Neural progenitor cell (in vitro differentiated cells): ENCODE measurements around the gene ST7L. TPM values are rescaled to one million over a fixed set of nuclear protein-coding genes. Genes with fewer than 3 reads are reported as not detected.

Experiments used
- DNase-seq: peaks from one replicate; pipeline ENCODE4 v3.0.0-alpha.2; 2016; ENCODE audit warnings: low spot score
- H2AFZ ChIP-seq: fragments of 200-600 bp; sonication (generic); replicated peaks from 2 replicates; pipeline ENCODE4 v1.6.1; 2016; ENCODE audit warnings: antibody characterized with exemption
- H3F3A ChIP-seq: fragments of 200-600 bp; sonication (generic); 2 replicates; pipeline ENCODE4 v1.6.1; 2016; ENCODE audit warnings: antibody characterized with exemption, low read depth
- H3K27ac ChIP-seq: fragments of 200-600 bp; sonication (generic); 2 replicates; pipeline ENCODE4 v1.5.1; 2016; ENCODE audit warnings: mild to moderate bottlenecking
- H3K27me3 ChIP-seq: fragments of 200-600 bp; sonication (generic); 2 replicates; pipeline ENCODE4 v1.6.1; 2016; ENCODE audit warnings: mild to moderate bottlenecking, moderate library complexity
- H3K36me3 ChIP-seq: fragments of 200-600 bp; sonication (generic); 2 replicates; pipeline ENCODE4 v1.5.1; 2016
- H3K4me1 ChIP-seq: fragments of 200-600 bp; sonication (generic); 2 replicates; pipeline ENCODE4 v1.6.1; 2016; ENCODE audit warnings: mixed run types
- H3K4me2 ChIP-seq: fragments of 200-600 bp; sonication (generic); 2 replicates; pipeline ENCODE4 v1.6.1; 2016
- H3K4me3 ChIP-seq: fragments of 200-600 bp; sonication (generic); 2 replicates; pipeline ENCODE4 v1.5.1; 2016
- H3K79me2 ChIP-seq: fragments of 200-600 bp; sonication (generic); 2 replicates; pipeline ENCODE4 v1.6.1; 2016; ENCODE audit warnings: low read depth
- H3K9ac ChIP-seq: fragments of 200-600 bp; sonication (generic); 2 replicates; pipeline ENCODE4 v1.6.1; 2016
- H3K9me3 ChIP-seq: fragments of 200-600 bp; sonication (generic); 2 replicates; pipeline ENCODE4 v1.5.1; 2016; ENCODE audit warnings: low read depth
- H4K20me1 ChIP-seq: fragments of 200-600 bp; sonication (generic); 2 replicates; pipeline ENCODE4 v1.6.1; 2016; ENCODE audit warnings: low read depth
- H3K27ac Mint-ChIP-seq: 3 replicates; pipeline ENCODE4 v1.8.0; 2021; ENCODE audit warnings: mixed read lengths
- H3K27me3 Mint-ChIP-seq: 2 replicates; pipeline ENCODE4 v1.8.0; 2022; ENCODE audit warnings: low read depth, mild to moderate bottlenecking, inconsistent platforms, moderate library complexity, mixed read lengths; ENCODE audit not compliant: insufficient read depth
- H3K36me3 Mint-ChIP-seq: 3 replicates; pipeline ENCODE4 v1.8.0; 2021; ENCODE audit warnings: mixed read lengths
- H3K4me1 Mint-ChIP-seq: 3 replicates; pipeline ENCODE4 v1.8.0; 2021; ENCODE audit warnings: mixed read lengths
- H3K4me3 Mint-ChIP-seq: 3 replicates; pipeline ENCODE4 v1.8.0; 2021; ENCODE audit warnings: mild to moderate bottlenecking, moderate library complexity, mixed read lengths
- H3K9me3 Mint-ChIP-seq: 3 replicates; pipeline ENCODE4 v1.8.0; 2020; ENCODE audit warnings: mixed read lengths
- CTCF ChIP-seq: fragments of 200-600 bp; sonication (generic); IDR thresholded peaks from 2 replicates; pipeline ENCODE4 v1.5.1; 2017; ENCODE audit warnings: antibody characterized with exemption, mild to moderate bottlenecking
- EZH2 ChIP-seq: fragments of 200-600 bp; sonication (generic); IDR thresholded peaks from 2 replicates; pipeline ENCODE4 v1.6.1; 2017; ENCODE audit warnings: antibody characterized with exemption, mild to moderate bottlenecking, moderate library complexity
- EZH2phosphoT487 ChIP-seq: fragments of 200-600 bp; sonication (generic); IDR thresholded peaks from 2 replicates; pipeline ENCODE4 v1.6.1; 2017; ENCODE audit warnings: antibody characterized with exemption
- total RNA-seq: library from RNA; depleted of rRNA; stranded (reverse); fragments of >200 nt; gene quantifications from 2 replicates; pipeline ENCODE4 v1.2.3, GENCODE V29; 2015; ENCODE audit warnings: low replicate concordance

ST7L gene
- total RNA-seq, 1 donor from 2014 or later, result 26.1 TPM

- no peaks in the 10 kb centered on the region for H3K9me3 ChIP-seq
- H3K79me2 ChIP-seq, result no peaks in the 10 kb centered on the region
- Mint-ChIP-seq H3K27ac (peak overlapping the region; percentile 58), H3K4me3 (peak overlapping the region; percentile 88), H3K9me3 (no peaks in the 10 kb centered on the region), H3K27me3 (peaks cover 20% of the 10 kb centered on the region), H3K36me3 (peaks cover 6% of the 10 kb centered on the region), H3K4me1 (peaks cover 67% of the 10 kb centered on the region)
- no peaks in the 10 kb centered on the region for H3K36me3 ChIP-seq
- no peak for DNase-seq
- H3K4me2 ChIP-seq, result peak overlapping the region; percentile 93
- H3K4me3 ChIP-seq, result peak overlapping the region; percentile 60
- no peaks in the 10 kb centered on the region for H4K20me1 ChIP-seq
- H3K9ac ChIP-seq, result no peak overlapping the region
- H3F3A ChIP-seq, result peaks cover 35% of the 10 kb centered on the region
- peaks cover 100% of the 10 kb centered on the region for H3K27me3 ChIP-seq
- no peak overlapping the region for H3K27ac ChIP-seq
- H2AFZ ChIP-seq, result no peak overlapping the region
- H3K4me1 ChIP-seq, result peaks cover 36% of the 10 kb centered on the region
- TF ChIP-seq EZH2, result no peak
- TF ChIP-seq EZH2phosphoT487, result no peak
- TF ChIP-seq CTCF, result no peak
These were observed 111.6 kb downstream of the ST7L start for GRCh38 chr1:112507336-112507735.

DNA sequence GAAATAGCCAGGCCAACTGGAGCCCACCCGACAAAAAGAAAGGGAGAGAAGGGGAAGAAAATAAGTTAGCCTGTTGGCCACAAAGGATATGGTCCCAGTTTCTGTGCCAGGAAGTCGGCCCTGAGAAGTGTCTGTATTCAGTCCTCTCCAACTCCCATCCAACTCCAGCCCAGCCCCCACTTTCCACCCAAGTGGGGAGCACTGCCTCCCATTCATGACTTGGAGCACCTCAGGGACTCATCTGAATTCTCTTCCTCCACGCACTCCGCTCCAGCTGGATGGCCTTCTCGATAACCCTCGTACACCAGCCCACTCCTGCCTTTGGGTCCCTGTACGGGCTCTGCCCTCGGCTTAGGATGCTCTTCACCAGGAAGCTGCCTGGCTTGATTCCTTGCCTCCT, 112.2 kb downstream of the ST7L start:
- no peak for TF ChIP-seq EZH2
- TF ChIP-seq CTCF, result no peak
- no peak for TF ChIP-seq EZH2phosphoT487
- Histone ChIP-seq H3K4me2 (no peak overlapping the region), H3K9ac (no peak overlapping the region), H3K4me3 (no peak overlapping the region), H3K9me3 (no peaks in the 10 kb centered on the region), H4K20me1 (no peaks in the 10 kb centered on the region), H3K4me1 (peaks cover 38% of the 10 kb centered on the region), H3K79me2 (no peaks in the 10 kb centered on the region), H3K27ac (no peak overlapping the region), H2AFZ (no peak overlapping the region), H3F3A (peaks cover 41% of the 10 kb centered on the region), H3K36me3 (no peaks in the 10 kb centered on the region), H3K27me3 (peaks cover 100% of the 10 kb centered on the region)
- Mint-ChIP-seq H3K27ac (peak overlapping the region; percentile 47), H3K36me3 (no peaks in the 10 kb centered on the region), H3K27me3 (peaks cover 20% of the 10 kb centered on the region), H3K4me1 (peaks cover 63% of the 10 kb centered on the region), H3K4me3 (peak overlapping the region; percentile 88), H3K9me3 (no peaks in the 10 kb centered on the region)
- DNase-seq, result no peak

GRCh38 chr1:112506306-112506705, 112.6 kb downstream of the ST7L start:
- H3K27ac Mint-ChIP-seq, result no peak overlapping the region
- peaks cover 20% of the 10 kb centered on the region for H3K27me3 Mint-ChIP-seq
- H2AFZ ChIP-seq, result no peak overlapping the region
- H3K9me3 ChIP-seq, result no peaks in the 10 kb centered on the region
- no peaks in the 10 kb centered on the region for H3K36me3 Mint-ChIP-seq
- peaks cover 62% of the 10 kb centered on the region for H3K4me1 Mint-ChIP-seq
- H3K4me3 Mint-ChIP-seq, result peak overlapping the region; percentile 31
- no peak overlapping the region for H3K27ac ChIP-seq
- peaks cover 100% of the 10 kb centered on the region for H3K27me3 ChIP-seq
- H3F3A ChIP-seq, result peaks cover 45% of the 10 kb centered on the region
- no peaks in the 10 kb centered on the region for H3K79me2 ChIP-seq
- H3K9me3 Mint-ChIP-seq, result no peaks in the 10 kb centered on the region
- no peak overlapping the region for H3K4me2 ChIP-seq
- no peak overlapping the region for H3K9ac ChIP-seq
- DNase-seq, result no peak
- H3K4me3 ChIP-seq, result no peak overlapping the region
- no peaks in the 10 kb centered on the region for H3K36me3 ChIP-seq
- no peak for TF ChIP-seq CTCF
- no peak for TF ChIP-seq EZH2phosphoT487
- TF ChIP-seq EZH2, result no peak
- H4K20me1 ChIP-seq, result no peaks in the 10 kb centered on the region
- H3K4me1 ChIP-seq, result peaks cover 38% of the 10 kb centered on the region

DNA sequence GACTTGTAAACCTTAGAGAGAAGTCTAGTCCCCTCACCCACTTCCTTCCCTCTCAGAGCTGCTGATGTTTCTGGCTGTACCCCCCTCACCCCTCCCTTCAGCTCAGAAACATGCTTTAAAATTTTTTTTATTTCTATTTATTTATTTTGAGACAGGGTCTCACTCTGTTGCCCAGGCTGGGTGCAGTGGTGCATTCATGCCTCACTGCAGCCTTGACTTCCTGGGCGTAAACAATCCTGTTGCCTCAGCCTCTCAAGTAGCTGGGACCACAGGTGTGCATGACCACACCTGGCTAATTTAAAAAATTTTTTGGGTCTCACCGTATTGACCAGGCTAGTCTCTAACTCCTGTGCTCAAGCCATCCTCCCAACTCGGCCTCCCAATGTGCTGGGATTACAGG, 113.1 kb downstream of the ST7L start:
- Histone ChIP-seq H3K9me3 (no peaks in the 10 kb centered on the region), H2AFZ (no peak overlapping the region), H4K20me1 (no peaks in the 10 kb centered on the region), H3K79me2 (no peaks in the 10 kb centered on the region), H3K4me2 (no peak overlapping the region), H3K4me3 (no peak overlapping the region), H3K4me1 (peaks cover 38% of the 10 kb centered on the region), H3F3A (peaks cover 48% of the 10 kb centered on the region), H3K9ac (no peak overlapping the region), H3K36me3 (no peaks in the 10 kb centered on the region), H3K27ac (no peak overlapping the region), H3K27me3 (peaks cover 100% of the 10 kb centered on the region)
- TF ChIP-seq EZH2 (no peak), EZH2phosphoT487 (no peak), CTCF (no peak)
- peak overlapping the region; percentile 31 for H3K4me3 Mint-ChIP-seq
- no peaks in the 10 kb centered on the region for H3K36me3 Mint-ChIP-seq
- peaks cover 65% of the 10 kb centered on the region for H3K4me1 Mint-ChIP-seq
- H3K27ac Mint-ChIP-seq, result no peak overlapping the region
- DNase-seq, result no peak
- peaks cover 20% of the 10 kb centered on the region for H3K27me3 Mint-ChIP-seq
- H3K9me3 Mint-ChIP-seq, result no peaks in the 10 kb centered on the region
